ENCODE data around the gene CENPK. TPM values are rescaled to one million over a fixed set of nuclear protein-coding genes. Genes with fewer than 3 reads are reported as not detected.

CENPK gene
- total and polyA plus RNA-seq, 8 donors, result 0.58 to 43.2 (median 4.6) TPM; not detected in 1

DNA sequence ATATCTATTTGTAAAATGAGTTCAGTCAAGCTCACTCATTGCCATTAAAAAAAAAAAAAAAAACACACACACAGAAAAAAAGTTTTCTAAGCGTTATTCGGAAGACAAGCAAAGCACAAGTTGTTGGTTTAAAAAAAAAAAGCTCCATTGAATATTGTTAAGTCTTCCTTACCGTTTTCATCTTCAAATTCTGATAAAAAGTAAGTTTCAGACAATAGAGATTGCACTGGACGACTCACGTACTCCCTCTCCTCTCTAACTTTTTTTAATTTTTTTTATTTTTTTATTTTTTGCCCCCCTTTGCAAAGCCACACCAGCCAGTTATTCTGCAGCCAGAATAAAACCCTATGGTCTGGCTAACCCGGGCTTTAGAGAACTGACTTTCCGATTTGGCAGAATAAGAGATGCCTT lies 81.8 kb downstream of the CENPK start:
- TF ChIP-seq, protein P1, sequence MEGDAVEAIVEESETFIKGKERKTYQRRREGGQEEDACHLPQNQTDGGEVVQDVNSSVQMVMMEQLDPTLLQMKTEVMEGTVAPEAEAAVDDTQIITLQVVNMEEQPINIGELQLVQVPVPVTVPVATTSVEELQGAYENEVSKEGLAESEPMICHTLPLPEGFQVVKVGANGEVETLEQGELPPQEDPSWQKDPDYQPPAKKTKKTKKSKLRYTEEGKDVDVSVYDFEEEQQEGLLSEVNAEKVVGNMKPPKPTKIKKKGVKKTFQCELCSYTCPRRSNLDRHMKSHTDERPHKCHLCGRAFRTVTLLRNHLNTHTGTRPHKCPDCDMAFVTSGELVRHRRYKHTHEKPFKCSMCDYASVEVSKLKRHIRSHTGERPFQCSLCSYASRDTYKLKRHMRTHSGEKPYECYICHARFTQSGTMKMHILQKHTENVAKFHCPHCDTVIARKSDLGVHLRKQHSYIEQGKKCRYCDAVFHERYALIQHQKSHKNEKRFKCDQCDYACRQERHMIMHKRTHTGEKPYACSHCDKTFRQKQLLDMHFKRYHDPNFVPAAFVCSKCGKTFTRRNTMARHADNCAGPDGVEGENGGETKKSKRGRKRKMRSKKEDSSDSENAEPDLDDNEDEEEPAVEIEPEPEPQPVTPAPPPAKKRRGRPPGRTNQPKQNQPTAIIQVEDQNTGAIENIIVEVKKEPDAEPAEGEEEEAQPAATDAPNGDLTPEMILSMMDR (IDR thresholded peaks at IDR 0.05), result no peak
- TF ChIP-seq EP300 (IDR thresholded peaks at IDR 0.05) (no peak), POLR2A (IDR thresholded peaks at IDR 0.05) (no peak), POLR2AphosphoS5 (IDR thresholded peaks at IDR 0.05) (no peak)
- H3K9me3 ChIP-seq, result no peaks in the 10 kb centered on the region
- no peaks in the 10 kb centered on the region for H3K27me3 ChIP-seq
- H3K36me3 ChIP-seq, result no peaks in the 10 kb centered on the region
- peaks cover 8 to 35% (median 24%) of the 10 kb centered on the region in 4 donors for H3K4me1 ChIP-seq
- H3K4me3 ChIP-seq, result peak overlapping the region; percentile 49 to 62 (median 59)
- intact Hi-C loops (cut with DNase I; ENCODE audit: low total_unique reads), result loop anchor here (5.0 to 10.0 kb wide), 3 partner anchors 376 to 846 kb away; no protein-coding TSS in a partner anchor
- DNase-seq, result no peak
- peak overlapping the region; percentile 73 to 93 (median 87) for H3K27ac ChIP-seq
- WGBS, 5 donors, result 0 to 1% (median 1%) methylated on average over 7 of the region's 7 CpGs

DNA sequence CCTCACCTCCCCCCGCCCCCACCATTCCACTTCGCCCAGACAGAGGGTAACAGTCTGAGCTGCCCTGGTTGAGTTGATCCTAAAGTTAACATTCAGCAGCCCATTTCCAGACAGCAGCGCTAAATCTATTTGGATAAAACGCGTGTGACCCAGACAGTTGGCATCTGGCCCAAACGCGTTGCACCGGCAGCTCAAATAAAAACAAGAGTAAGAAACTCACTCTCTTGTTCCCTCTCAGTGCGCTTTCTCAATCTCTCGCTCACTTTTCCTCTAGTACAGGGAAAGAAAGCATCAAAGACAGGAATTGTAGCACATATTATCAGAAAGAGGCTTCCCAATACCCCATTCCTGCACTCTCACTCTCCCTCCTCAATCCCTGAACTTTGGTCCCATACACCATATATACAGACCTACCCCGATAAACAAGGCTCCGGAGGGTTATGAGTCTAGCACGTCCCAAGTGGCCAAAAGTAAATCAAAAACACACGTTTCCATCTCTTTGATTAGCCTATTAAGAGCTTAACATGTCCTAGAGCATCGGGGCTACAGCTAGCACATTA lies 82.6 kb downstream of the CENPK start:
- Histone ChIP-seq H3K4me1 (peaks cover 8 to 35% (median 24%) of the 10 kb centered on the region in 4 donors), H3K4me3 (peak overlapping the region; percentile 49 to 62 (median 59)), H3K36me3 (no peaks in the 10 kb centered on the region), H3K9me3 (no peaks in the 10 kb centered on the region), H3K27me3 (no peaks in the 10 kb centered on the region), H3K27ac (peak overlapping the region; percentile 24 to 93 (median 83))
- intact Hi-C loops (cut with DNase I; ENCODE audit: low total_unique reads), result loop anchor here (5.0 to 10.0 kb wide), 3 partner anchors 376 to 846 kb away; no protein-coding TSS in a partner anchor
- DNase-seq, result peak; percentile 72 to 90
- WGBS, 5 donors, result 0 to 1% (median 1%) methylated on average over 15 of the region's 15 CpGs
- TF ChIP-seq, protein P1 (IDR thresholded peaks at IDR 0.05), result no peak
- no peak for TF ChIP-seq POLR2A (IDR thresholded peaks at IDR 0.05)
- no peak for TF ChIP-seq EP300 (IDR thresholded peaks at IDR 0.05)
- TF ChIP-seq POLR2AphosphoS5 (IDR thresholded peaks at IDR 0.05), result peak; percentile 14 to 53 (median 45)

DNA sequence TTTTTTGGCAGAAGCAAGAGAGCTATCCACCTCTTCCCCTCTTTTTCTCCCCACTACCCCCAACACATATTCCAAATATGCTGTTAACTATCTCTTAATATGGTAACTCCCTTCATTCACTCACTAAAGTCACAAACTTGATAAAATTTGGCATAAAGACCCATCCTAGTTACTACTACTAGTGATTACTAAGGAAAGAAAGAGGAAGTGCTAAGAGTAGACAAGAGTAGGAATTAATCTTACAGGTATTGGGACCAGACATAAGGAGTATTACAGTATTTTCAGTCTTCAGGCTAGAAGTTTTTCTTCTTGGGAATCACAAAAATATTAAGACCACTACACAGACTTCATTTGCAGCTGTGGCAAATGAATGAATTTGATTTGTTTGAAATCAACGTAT lies 83.4 kb downstream of the CENPK start:
- Histone ChIP-seq H3K9me3 (no peaks in the 10 kb centered on the region), H3K4me1 (peaks cover 8 to 35% (median 24%) of the 10 kb centered on the region in 4 donors), H3K27me3 (no peaks in the 10 kb centered on the region), H3K4me3 (peak overlapping the region in 3 of 4 donors; percentile 49 to 60 (median 58)), H3K36me3 (no peaks in the 10 kb centered on the region), H3K27ac (peak overlapping the region in 4 of 5 donors; percentile 71 to 93 (median 85))
- TF ChIP-seq EP300 (IDR thresholded peaks at IDR 0.05) (no peak), POLR2AphosphoS5 (IDR thresholded peaks at IDR 0.05) (no peak)
- TF ChIP-seq, protein P1 (IDR thresholded peaks at IDR 0.05), result no peak
- intact Hi-C loops (cut with DNase I; ENCODE audit: low total_unique reads), result no loop called here
- no peak for DNase-seq
- 39 to 70% (median 54%) methylated on average over 1 of the region's 1 CpG for WGBS, 5 donors

DNA sequence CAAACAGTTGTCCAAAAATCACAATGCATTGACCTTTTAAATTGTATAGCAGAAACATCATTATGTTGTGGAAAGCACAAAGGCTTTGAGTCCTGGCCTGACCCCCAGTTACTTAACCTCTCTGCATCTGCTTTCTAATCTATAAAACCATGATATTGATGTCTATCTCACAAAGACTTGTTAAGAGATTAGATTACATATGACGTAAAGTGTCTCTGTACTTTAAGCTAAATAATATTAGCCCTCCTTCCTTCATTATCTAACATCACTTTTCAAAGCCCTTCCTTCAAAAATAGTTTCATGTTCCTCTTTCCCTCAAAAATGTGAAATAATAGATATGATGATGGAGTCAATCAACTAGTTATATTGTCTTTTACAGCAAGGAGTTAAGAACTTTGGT lies 84.6 kb downstream of the CENPK start:
- no peak for DNase-seq
- TF ChIP-seq EP300 (IDR thresholded peaks at IDR 0.05), result no peak
- TF ChIP-seq POLR2A (IDR thresholded peaks at IDR 0.05), result no peak
- TF ChIP-seq POLR2AphosphoS5 (IDR thresholded peaks at IDR 0.05), result no peak
- TF ChIP-seq, protein P1 (IDR thresholded peaks at IDR 0.05), result no peak
- Histone ChIP-seq H3K27me3 (no peaks in the 10 kb centered on the region), H3K9me3 (no peaks in the 10 kb centered on the region), H3K4me1 (peaks cover 8 to 31% (median 21%) of the 10 kb centered on the region in 4 donors), H3K36me3 (no peaks in the 10 kb centered on the region), H3K27ac (no peak overlapping the region), H3K4me3 (no peak overlapping the region)
- intact Hi-C loops (cut with DNase I; ENCODE audit: low total_unique reads), result no loop called here
- 53 to 81% (median 63%) methylated on average over 1 of the region's 1 CpG for WGBS, 5 donors

All from stomach (tissue), 9 donors.